ENCODE measurements around the gene CUL2.

DNA sequence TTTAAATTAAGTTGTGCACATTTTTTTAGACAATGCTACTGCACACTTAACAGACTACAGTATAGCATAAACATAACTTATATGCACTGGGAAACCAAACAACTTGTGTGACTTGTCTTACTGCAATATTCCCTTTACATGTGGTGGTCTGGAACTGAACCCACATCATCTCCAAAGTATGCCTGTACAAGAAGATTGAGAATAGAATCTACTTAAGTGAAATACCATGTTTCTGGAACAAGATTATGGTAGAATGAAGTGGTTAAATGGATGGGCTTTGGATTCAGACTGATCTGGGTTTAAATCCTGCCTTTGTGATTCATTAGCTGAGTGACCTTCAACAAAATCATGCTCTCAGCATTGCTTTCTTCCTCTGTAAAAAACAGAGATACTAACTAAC lies 30.7 kb downstream of the CUL2 start:
- TF ChIP-seq, protein P1, sequence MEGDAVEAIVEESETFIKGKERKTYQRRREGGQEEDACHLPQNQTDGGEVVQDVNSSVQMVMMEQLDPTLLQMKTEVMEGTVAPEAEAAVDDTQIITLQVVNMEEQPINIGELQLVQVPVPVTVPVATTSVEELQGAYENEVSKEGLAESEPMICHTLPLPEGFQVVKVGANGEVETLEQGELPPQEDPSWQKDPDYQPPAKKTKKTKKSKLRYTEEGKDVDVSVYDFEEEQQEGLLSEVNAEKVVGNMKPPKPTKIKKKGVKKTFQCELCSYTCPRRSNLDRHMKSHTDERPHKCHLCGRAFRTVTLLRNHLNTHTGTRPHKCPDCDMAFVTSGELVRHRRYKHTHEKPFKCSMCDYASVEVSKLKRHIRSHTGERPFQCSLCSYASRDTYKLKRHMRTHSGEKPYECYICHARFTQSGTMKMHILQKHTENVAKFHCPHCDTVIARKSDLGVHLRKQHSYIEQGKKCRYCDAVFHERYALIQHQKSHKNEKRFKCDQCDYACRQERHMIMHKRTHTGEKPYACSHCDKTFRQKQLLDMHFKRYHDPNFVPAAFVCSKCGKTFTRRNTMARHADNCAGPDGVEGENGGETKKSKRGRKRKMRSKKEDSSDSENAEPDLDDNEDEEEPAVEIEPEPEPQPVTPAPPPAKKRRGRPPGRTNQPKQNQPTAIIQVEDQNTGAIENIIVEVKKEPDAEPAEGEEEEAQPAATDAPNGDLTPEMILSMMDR (conservative IDR thresholded peaks at IDR 0.05; ENCODE audit: low read depth, low read length), result no peak
- TF ChIP-seq CEBPB (IDR thresholded peaks at IDR 0.05; ENCODE audit: low read depth, low read length), result no peak
- TF ChIP-seq FOS (IDR thresholded peaks at IDR 0.05; ENCODE audit: low read depth, low read length), result no peak

All from IMR-90 (cell line).